Measurements from ENCODE around the gene BCL2.

Gene BCL2

GRCh38 chr18:63320123-63320974 is 780 bp upstream of the BCL2 start:
- TF ChIP-seq TEAD4 (IDR thresholded peaks at IDR 0.05) (no peak), FOXM1 (IDR thresholded peaks at IDR 0.05; ENCODE audit: borderline replicate concordance, low read depth) (no peak), NFIC (IDR thresholded peaks at IDR 0.05) (no peak), CEBPB (IDR thresholded peaks at IDR 0.05) (0 out of 2 replicates have a peak, but pooled peaks have one; percentile 4), EP300 (IDR thresholded peaks at IDR 0.05; ENCODE audit: borderline replicate concordance) (no peak), ZBTB7A (IDR thresholded peaks at IDR 0.05; ENCODE audit: low read depth) (peak; percentile 51; the same call in 1 of the 2 replicates)

- TF ChIP-seq TEAD4 (IDR thresholded peaks at IDR 0.05) (no peak), EP300 (IDR thresholded peaks at IDR 0.05; ENCODE audit: borderline replicate concordance) (no peak), NFIC (IDR thresholded peaks at IDR 0.05) (no peak), YY1 (IDR thresholded peaks at IDR 0.05; ENCODE audit: low read depth) (no peak), CEBPB (IDR thresholded peaks at IDR 0.05) (no peak), TCF12 (IDR thresholded peaks at IDR 0.05; ENCODE audit: low read depth) (no peak)
- TF ChIP-seq, protein P1, sequence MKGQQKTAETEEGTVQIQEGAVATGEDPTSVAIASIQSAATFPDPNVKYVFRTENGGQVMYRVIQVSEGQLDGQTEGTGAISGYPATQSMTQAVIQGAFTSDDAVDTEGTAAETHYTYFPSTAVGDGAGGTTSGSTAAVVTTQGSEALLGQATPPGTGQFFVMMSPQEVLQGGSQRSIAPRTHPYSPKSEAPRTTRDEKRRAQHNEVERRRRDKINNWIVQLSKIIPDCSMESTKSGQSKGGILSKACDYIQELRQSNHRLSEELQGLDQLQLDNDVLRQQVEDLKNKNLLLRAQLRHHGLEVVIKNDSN (IDR thresholded peaks at IDR 0.05) = no peak
Measured at GRCh38 chr18:63318889-63319382, 633 bp downstream of the BCL2 start.

DNA sequence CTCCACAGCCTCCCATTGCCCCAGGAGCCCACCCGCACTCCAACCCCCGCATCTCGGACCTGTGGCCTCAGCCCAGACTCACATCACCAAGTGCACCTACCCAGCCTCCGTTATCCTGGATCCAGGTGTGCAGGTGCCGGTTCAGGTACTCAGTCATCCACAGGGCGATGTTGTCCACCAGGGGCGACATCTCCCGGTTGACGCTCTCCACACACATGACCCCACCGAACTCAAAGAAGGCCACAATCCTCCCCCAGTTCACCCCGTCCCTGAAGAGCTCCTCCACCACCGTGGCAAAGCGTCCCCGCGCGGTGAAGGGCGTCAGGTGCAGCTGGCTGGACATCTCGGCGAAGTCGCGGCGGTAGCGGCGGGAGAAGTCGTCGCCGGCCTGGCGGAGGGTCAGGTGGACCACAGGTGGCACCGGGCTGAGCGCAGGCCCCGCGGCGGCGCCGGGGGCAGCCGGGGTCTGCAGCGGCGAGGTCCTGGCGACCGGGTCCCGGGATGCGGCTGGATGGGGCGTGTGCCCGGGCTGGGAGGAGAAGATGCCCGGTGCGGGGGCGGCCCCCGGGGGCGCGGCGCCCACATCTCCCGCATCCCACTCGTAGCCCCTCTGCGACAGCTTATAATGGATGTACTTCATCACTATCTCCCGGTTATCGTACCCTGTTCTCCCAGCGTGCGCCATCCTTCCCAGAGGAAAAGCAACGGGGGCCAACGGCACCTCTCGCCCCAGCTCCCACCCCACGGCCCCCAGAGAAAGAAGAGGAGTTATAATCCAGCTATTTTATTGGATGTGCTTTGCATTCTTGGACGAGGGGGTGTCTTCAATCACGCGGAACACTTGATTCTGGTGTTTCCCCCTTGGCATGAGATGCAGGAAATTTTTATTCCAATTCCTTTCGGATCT is 1.3 kb downstream of the BCL2 start:
- TF ChIP-seq, protein P1 (IDR thresholded peaks at IDR 0.05) = no peak
- TF ChIP-seq EP300 (IDR thresholded peaks at IDR 0.05; ENCODE audit: borderline replicate concordance) = no peak
- no peak for TF ChIP-seq TCF12 (IDR thresholded peaks at IDR 0.05; ENCODE audit: low read depth)
- TF ChIP-seq CREB1 (IDR thresholded peaks at IDR 0.05; ENCODE audit: low read depth) = no peak
- TF ChIP-seq RAD21 (IDR thresholded peaks at IDR 0.05; ENCODE audit: low read depth) = no peak
- TF ChIP-seq YY1 (IDR thresholded peaks at IDR 0.05; ENCODE audit: low read depth) = no peak
- TF ChIP-seq ZBTB7A (IDR thresholded peaks at IDR 0.05; ENCODE audit: low read depth) = no peak
- no peak for TF ChIP-seq NFIC (IDR thresholded peaks at IDR 0.05)
- no peak for TF ChIP-seq EGR1 (IDR thresholded peaks at IDR 0.05)
- no peak for TF ChIP-seq MAX (IDR thresholded peaks at IDR 0.05)
- no peak for TF ChIP-seq FOXM1 (IDR thresholded peaks at IDR 0.05; ENCODE audit: borderline replicate concordance, low read depth)
- TF ChIP-seq TAF1 (IDR thresholded peaks at IDR 0.05; ENCODE audit: low read depth) = no peak
- TF ChIP-seq TEAD4 (IDR thresholded peaks at IDR 0.05) = no peak
- TF ChIP-seq CEBPB (IDR thresholded peaks at IDR 0.05) = no peak
- TF ChIP-seq, protein P2, sequence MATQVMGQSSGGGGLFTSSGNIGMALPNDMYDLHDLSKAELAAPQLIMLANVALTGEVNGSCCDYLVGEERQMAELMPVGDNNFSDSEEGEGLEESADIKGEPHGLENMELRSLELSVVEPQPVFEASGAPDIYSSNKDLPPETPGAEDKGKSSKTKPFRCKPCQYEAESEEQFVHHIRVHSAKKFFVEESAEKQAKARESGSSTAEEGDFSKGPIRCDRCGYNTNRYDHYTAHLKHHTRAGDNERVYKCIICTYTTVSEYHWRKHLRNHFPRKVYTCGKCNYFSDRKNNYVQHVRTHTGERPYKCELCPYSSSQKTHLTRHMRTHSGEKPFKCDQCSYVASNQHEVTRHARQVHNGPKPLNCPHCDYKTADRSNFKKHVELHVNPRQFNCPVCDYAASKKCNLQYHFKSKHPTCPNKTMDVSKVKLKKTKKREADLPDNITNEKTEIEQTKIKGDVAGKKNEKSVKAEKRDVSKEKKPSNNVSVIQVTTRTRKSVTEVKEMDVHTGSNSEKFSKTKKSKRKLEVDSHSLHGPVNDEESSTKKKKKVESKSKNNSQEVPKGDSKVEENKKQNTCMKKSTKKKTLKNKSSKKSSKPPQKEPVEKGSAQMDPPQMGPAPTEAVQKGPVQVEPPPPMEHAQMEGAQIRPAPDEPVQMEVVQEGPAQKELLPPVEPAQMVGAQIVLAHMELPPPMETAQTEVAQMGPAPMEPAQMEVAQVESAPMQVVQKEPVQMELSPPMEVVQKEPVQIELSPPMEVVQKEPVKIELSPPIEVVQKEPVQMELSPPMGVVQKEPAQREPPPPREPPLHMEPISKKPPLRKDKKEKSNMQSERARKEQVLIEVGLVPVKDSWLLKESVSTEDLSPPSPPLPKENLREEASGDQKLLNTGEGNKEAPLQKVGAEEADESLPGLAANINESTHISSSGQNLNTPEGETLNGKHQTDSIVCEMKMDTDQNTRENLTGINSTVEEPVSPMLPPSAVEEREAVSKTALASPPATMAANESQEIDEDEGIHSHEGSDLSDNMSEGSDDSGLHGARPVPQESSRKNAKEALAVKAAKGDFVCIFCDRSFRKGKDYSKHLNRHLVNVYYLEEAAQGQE (IDR thresholded peaks at IDR 0.05; ENCODE audit: low read depth) = no peak

DNA sequence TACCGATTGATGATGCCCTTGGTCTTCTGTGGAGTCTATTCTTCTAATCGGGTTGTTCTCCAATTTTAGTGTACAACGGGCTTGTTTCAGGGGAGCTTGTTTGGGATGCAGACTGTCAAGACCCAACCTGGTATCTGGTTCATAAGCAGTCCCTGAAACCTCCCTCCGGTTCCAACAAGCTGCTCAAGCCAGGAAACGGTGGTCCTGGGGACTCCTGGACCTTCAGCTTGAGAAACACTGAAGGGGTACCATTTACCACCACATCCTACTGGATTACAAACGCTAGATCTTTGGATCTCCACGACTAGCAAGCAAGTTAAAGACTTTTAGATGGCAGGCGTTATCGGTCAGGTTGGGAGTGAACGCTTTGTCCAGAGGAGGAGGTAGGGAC is 2.0 kb downstream of the BCL2 start:
- TF ChIP-seq MAX (IDR thresholded peaks at IDR 0.05) (no peak), EP300 (IDR thresholded peaks at IDR 0.05; ENCODE audit: borderline replicate concordance) (no peak), TCF12 (IDR thresholded peaks at IDR 0.05; ENCODE audit: low read depth) (no peak)

GRCh38 chr18:63316612-63317555 is 2.7 kb downstream of the BCL2 start:
- TF ChIP-seq MAX (IDR thresholded peaks at IDR 0.05) (no peak), FOXM1 (IDR thresholded peaks at IDR 0.05; ENCODE audit: borderline replicate concordance, low read depth) (no peak), YY1 (IDR thresholded peaks at IDR 0.05; ENCODE audit: low read depth) (no peak), EP300 (IDR thresholded peaks at IDR 0.05; ENCODE audit: borderline replicate concordance) (no peak), TCF12 (IDR thresholded peaks at IDR 0.05; ENCODE audit: low read depth) (no peak), TEAD4 (IDR thresholded peaks at IDR 0.05) (no peak), NFIC (IDR thresholded peaks at IDR 0.05) (no peak), TAF1 (IDR thresholded peaks at IDR 0.05; ENCODE audit: low read depth) (no peak), CEBPB (IDR thresholded peaks at IDR 0.05) (no peak), RAD21 (IDR thresholded peaks at IDR 0.05; ENCODE audit: low read depth) (no peak)
- TF ChIP-seq, protein P2 (IDR thresholded peaks at IDR 0.05; ENCODE audit: low read depth) = no peak
- TF ChIP-seq, protein P1 (IDR thresholded peaks at IDR 0.05) = no peak

Measured in Ishikawa (cell line).